Forelimb muscle (tissue), 1 donor: ENCODE data around the gene CREB1. TPM values are rescaled to one million over a fixed set of nuclear protein-coding genes. Genes with fewer than 3 reads are reported as not detected.

Experiments used
- DNase-seq: peaks from one replicate; pipeline ENCODE4 v3.0.0-alpha.2; 2013; ENCODE audit warnings: low read depth
- polyA plus RNA-seq: library from polyadenylated mRNA; unstranded; fragments of 120-200 nt; gene quantifications from one replicate; pipeline ENCODE4 v1.2.1, GENCODE V29; 2013; ENCODE audit not compliant: insufficient read length

CREB1 gene
- polyA plus RNA-seq, 1 donor = 34.7 TPM

DNA sequence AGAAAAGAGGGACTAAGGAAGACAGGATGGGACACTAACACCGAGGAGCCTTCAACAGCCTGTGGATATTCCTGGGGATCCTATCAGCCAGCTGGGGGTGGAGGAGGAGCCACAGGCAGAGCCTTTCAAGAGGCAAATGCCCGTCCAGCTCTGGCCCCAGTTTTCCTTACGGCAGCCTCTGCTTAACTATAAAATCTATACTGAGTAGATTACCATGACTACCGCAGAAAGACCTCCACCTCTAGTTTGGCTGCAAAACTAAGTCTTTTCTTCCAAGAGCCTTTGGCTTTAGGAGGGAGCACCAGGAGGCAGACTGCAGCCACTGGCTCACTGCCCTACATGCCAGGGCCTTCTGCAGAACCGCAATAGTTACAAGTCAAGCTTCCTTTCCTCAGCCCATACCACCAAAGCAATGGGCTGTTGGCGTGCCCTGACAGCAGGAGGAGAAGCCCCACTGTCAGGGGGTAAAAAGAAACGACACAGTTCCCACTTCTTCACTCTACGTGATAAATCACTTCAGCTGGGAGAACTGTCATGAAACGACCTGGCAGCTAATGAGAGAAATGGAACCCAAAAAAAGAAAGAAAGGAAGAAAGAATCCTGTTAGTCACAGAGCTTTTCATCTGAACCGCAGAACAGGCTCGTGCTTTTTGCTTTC, 25.1 kb upstream of the CREB1 start:
- DNase-seq = no peak

DNA sequence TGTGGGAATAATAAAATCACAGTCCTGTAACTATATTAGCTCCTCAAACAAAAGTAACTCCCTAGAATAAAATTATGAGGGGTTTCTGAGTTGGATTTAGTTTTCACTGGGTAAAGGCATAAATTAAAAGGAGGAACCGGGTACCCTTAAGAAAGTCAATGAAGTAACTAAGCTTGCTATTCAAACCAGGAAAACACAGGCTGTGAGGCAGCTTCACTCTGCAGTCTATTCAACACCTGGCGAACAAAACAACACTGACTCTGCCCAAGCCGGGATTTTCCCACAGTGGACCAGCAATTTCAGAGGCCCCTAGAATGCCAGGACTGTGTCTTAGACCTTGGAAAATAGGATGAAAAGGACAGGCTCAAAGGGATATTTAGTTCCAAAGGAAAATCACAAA, 24.6 kb upstream of the CREB1 start:
- no peak for DNase-seq

DNA sequence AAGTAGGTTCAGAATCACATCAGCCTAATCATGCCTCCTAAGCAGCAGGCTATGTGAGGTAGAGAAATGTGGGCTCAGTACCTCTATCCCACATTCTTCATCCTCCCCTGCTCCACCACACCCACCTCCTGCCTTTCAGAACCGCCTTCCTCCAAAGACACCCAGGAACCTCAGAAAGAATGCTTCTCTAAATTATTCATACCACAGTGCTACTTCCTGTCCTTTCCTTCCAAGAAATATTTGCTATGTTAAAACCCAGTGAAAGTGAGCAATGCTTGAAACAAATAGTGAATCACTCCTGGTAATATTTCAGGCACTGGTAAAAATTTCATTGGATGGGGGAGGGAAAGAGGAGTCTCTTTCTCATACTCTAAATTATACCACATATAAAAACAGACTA, 24.0 kb upstream of the CREB1 start:
- DNase-seq = no peak

DNA sequence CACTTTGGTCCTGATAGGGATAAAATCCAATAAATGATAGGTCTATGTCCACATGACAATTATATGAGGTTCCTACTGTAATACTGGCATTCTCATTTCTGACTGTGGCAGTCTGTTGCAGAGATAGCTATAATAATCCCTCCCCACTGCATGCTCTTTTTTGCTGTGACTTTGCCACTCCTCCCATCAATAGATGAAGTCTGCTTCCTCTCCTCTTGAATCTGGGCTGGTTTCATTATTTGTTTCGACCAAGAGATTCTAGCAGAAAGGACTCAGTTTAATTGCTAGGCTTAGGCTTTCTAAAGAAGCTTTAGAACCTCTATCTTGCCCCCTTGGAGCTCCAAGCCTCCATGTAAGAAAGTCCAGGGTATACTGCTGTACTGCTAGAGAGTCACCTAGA, 23.3 kb upstream of the CREB1 start:
- no peak for DNase-seq

DNA sequence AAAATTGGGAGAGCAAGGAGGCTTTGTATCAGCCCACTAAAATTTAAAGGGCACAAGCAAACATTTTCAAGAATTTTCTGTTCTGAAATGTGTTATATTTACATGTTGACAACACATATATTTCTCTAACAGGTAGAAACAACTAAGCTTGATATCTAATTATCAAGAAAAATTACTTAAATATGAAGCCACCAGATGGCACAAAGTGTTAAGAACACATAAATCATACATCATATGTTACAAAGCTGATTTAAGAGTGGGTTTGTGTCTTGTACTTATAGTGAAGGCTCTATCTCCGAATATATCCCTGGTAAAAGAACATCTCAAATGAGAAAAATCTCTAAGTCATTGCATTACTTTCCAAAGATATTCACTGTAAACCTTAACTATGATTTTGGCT, 19.6 kb upstream of the CREB1 start:
- DNase-seq = no peak

DNA sequence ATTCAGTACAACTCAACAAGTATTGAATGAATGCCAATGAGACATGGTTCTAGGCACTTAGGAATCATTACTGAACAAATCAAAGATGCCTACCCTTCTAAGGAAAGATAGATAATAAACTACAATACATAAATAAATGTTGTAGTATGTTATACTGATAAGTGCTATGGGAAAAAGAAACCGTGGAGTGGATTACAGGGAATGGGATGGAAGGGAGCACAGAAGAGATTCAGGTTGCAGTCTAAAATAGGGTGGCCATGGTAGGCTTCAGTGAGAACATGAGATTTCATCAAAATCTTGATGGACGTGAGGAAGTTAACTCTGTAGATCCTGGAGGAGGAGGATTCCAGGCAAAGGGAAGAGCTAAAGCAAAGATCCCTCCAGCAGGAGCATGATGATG, 17.9 kb upstream of the CREB1 start:
- no peak for DNase-seq

DNA sequence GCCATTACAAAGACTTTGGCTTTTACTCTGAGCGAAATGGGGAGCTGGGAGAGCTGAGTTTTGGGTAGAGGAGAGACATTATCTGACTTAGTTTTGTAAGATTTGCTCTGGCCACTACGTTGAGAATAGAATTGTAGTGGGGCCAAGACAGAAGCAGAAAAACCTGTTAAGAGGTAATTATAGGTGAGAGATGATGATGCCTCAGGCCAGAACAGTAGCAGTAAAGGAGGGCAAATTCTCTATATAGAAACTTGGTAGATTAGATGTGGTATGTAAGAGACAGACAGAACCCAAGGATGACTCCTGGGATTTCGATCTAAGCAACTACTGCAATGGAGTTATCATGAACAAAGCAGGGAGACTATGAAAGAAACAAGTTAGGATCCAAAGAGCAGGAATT, 17.4 kb upstream of the CREB1 start:
- no peak for DNase-seq

DNA sequence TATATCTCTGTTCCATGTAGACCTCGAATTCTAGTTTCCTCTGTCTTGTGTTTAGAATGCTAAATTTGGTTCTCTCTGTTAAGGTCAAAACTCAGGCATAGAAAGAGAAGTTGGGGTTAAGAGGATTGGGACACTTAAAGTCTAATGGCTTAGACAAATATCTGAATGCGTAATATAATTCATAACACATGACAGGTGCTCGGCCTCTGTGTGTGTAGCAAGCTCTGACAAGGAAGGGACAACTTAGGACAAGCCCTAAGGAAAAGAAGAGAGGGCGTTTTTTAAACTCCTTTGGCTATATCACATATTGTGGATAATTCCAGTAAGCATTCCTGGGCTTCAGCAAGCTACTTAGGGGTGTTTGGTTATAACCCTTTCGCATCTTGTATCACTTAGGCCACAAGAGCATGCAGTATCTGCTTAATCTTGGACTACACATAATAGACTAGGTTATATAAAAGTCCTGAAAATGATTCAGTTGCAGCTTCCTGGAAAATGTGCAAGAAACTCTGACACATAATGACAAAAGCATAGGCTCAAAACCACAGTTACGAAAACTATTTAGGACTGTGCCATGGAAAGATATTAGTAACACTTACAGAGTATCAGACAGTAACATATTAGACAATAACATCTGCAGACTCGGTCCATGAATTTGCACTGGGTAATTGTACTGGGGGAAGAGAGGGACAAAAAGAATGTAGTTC, 16.1 kb upstream of the CREB1 start:
- no peak for DNase-seq

DNA sequence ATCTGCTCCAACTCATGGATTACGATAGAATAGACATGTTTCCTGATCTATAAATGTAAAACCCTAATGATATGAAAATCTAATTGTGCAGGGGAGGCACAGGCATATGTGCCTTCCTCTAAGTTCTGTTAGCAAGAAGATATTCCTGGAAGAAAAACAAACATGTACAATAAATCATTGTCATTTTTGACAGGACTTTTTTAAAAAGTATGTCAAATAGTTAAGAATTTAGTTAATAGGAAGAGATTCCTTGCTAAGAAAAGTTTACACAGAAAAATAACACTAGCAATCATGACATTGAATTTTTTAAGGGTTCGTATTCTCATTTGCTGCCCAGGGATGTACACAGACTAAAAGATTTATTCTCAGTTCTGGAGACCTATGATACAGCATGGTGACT, 15.3 kb upstream of the CREB1 start:
- no peak for DNase-seq

DNA sequence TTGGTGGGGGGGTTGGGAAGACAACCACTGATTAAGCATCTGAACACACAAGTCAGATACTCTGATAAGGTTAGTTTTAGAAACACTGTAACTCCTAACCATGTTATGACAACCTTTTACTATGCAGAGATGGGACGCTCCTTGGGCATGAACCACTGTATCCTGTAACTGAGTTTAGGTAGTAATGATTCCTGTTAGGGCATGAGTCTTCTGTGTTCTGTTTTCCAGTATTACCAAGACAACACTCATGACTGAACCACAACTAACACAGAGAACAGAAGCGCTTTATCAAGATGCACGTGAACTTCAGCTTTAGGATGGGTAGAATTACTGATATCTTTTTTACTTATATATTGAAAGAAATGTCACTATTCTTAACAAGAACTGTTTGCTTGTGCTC, 14.1 kb upstream of the CREB1 start:
- no peak for DNase-seq

DNA sequence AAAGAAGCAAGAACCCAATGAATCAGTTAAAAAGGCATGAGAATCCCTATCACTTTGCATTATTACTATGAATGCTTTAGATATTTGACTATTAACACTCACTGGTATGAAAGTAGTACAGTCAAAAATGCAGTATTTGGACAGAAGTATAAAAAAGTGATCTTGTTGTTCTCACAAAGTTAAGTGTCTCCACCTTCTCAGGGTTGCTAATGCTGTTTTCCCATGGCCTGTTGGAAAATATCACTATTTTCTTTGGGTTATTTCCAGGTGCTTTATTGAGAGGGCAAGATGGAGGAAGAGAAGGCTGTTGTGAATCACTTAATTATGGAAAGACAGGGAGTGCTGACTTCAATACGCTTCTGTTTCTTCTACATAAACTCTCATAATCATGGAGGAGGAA, 13.6 kb upstream of the CREB1 start:
- DNase-seq = no peak

DNA sequence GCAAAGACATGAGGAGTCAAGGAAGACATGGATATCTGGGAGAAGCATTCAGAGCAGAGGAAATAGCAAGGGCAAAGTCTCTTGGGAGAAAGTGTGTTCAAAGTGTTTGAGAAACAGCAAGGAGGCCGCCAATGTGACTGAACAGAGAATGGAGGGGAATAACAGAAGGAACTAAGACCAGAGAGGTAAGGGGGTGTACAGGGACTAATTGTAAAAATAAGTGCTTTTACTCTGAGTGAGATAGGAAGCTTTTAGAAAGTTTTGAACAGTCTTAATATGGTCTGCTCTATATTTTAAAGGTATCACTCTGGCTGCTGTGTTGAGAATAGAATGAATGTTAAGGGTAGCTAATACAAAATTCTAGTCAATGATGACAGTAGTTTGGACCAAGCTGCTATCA, 6.8 kb upstream of the CREB1 start:
- no peak for DNase-seq

DNA sequence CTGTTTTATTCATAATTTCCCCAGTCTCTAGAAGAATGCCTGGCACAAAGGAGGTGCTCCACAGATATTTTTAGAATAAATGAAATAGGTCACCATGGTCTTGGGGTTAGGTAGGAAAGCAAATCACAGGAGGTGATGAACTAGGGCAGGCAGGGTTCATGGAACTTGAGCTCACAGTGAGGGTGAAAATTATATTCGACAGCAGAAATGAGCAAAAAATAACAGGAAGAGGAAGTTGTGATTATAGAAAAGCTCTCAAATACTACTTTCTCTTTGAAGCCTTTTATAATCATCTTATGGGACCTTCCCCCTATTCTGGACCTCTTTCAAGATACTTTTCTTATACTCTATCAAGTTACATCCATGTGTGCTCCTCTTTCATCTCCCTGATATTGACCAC, 4.5 kb upstream of the CREB1 start:
- DNase-seq = no peak

DNA sequence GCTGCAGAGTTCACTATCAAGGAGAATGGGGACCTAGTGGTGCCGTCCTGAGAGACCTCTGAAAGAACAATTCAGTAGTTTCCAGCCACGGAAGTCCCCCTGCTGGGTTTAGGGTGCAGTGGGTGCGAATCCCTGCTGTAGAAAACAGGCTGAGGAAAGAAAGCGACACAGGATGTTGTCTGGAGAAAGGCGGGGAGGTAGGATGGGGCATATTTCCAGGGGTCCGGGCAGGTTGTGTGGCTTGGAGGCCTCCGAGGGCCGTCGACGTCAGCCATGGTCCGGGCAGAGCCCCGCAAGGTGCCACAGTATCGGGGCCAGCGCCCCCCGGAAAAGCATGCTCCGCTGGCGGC, 807 bp upstream of the CREB1 start:
- DNase-seq = no peak

DNA sequence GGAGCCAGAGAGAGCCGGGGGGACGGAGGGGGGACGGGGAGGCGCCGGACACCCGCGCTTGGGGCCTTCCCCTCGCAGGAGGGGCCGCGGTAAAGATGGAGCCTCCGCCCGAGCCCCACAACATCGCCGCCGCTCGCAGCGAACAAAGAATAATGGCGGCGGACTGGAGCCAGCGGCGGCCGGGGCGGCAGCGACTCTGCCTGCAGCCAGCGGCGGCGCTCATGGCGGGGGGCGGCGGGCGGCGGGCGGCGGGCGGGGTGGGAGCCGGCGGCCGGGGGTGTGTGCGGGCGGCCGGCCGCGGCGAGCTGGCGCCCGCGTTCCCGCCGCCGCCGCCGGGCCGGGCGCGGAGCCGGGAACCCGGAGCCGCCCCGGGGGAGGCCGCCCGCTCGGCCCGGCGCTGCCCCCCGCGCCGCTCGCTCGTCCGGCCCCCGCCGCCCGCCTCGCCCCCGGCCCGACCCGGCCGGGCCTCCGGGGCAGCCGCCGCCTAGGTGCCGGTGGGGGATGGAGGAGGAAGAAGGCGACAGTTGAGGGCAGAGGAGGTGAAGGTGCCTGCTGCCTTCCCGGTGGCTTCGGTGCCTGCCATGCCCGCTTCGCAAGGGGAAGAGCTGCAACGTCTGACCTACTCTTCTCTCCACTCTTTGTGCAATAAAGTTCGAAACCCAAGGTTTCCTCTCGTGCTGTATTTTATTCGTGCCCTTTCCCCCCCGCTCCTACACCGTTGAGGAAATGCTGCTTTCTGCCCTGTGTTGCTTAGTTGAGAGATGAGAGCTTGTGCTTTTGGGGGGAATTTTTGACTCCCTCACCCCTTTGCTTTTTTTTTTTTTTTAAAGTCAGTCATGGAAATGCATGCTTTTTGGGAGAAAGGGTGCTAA, 634 bp downstream of the CREB1 start:
- DNase-seq = no peak

DNA sequence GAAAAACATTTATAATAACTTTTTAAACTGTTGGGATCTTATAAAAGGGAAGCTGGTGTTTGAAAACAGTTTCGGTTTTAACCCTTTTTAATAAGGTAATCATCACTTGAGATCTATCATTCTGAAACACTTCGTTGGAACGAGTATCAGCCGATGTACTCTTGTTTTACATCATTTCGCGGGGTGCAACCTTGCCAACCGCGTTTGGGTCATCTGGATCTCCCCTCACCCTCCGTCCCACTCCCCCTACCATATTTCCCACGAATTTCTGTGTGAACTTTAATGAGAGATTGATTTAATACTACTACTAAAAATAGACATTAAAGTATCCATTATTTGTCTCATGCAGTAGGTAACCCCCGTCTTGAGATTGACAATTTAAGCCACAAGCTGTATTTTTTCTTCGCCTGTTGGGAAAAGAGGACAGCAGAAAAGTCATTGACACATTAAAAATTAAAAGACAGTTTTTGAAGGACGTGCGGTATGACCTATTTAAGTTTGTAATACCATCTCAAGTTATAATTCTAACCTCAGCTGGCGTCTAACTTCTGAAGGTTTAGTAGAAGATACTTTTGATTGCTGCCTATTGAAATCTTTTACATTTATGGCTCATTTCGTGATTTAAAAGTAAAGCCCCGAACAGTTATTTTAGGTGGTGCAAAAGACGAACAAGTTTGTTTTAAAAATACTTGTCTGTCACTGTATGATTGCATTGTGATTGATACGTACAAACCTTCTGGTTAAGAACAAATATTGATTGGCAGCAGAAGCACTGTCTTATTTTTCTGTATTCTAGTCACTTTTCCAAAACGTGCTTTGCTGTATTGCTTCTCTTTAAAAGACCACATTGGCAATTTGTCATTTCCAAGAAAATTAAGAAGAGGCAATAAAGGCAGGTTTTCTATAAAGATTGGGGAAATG, 1.5 kb downstream of the CREB1 start:
- DNase-seq = no peak

DNA sequence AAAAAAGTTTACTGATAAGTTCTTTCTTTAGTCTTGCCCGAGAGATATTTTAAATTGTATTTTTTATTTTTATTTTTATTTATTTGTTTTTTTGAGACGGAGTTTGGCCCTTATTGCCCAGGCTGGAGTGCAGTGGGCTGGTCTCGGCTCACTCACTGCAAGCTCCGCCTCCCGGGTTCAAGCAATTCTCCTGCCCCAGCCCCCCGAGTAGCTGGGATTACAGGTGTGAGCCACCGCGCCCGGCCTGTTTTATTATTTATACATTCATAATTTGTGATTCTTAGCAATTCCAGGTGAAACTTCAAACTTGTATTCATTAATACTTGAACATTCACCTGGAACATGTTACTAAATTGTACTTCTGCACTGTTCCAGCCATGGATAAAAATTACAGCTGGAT, 2.9 kb downstream of the CREB1 start:
- no peak for DNase-seq

DNA sequence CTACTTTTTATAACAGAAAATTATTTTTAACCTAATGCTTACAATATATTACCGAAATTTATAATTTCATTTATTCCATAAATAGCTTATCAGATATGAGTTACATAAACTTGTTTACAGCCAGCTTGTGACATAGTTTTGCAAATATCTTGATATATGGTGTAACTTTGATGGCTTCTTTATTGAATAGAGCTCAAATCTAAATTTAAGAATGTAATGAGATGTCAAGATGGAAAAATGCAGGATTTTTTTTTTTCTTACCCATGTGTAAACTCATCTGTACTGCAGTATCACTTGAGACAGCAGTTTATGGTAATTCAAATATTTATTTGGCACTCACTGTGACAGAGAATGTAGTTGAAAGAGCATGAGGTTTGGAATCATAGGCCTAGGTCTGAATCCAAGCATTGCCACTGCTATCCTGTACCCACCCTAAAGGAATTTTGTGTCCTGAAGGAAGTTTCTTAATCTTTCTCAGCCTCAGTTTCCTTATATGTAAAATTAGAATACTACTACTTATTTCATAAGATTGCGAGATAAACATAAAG, 3.8 kb downstream of the CREB1 start:
- DNase-seq = no peak

DNA sequence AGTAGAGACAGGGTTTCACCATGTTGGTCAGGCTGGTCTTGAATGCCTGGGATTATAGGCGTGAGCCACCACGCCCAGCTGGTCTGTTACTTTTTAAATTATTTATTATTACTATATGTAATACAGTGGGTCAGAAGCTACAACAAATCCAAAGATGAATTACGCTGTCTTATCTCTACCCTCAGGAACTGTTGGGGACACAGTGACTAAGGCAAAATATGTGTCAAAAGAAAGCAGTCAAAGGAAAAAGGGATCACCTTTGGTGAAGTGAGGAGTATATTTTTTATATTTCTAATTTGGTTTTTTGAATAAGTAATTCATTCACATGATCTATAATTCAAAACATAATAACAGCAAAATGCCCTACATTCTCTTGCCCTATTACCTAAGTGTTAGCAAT, 4.7 kb downstream of the CREB1 start:
- DNase-seq = no peak

DNA sequence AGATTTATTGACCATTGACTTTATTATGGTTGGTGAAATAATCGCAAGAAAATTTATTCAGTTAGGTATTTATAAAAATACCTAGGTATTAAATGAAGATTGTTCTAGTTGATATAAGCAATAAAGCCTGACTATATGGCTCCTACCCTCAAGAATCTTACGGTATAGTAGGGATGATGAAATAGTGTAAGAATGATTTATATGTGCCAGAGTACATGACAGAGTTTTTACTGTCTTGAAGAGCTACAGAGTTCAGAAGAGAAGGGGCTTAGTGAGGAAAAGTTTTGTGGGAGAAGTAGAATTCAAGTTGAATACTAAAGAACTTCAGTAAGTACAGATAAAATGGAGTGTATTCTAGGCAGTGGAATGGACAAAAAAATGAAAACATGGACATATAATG, 9.7 kb downstream of the CREB1 start:
- DNase-seq = no peak

DNA sequence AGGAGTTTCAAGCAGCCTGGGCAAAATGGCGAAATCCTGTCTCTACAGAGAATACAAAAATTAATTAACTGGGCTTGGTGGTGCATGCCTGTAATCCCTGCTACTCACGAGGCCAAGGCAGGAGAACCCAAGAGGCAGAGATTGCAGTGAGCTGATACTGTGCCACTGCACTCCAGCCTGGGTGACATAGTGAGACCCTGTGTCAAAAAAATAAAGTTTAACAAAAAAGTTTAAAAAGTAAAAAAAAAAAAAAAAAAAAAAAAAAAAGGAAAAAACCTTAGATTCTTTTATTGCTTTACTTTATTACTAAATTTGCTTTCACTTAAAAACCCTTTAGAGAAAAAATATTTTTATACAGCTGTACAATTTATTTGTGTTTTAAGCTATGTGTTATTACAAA, 10.7 kb downstream of the CREB1 start:
- DNase-seq = no peak

DNA sequence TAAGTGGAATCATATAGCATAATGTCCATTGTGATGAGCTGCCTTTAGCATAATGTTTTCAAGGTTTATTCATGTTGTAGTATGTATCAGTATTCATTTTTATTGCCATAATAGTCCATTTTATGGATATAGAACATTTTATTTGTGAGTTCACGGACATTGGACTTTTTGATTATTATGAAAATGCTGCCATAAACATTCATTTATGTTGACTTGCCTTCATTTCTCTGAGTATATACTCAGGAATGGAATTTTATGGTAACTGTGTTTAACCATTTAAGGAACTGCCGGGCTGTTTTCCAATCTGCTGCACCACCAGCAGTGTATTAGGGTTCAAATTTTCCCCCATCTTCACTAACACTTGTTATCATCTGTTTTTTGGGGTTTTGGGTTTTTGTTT, 12.2 kb downstream of the CREB1 start:
- no peak for DNase-seq
